Thyroid gland (tissue), 4 donors: Measurements from ENCODE around the gene CDH4.

Experiments
- CTCF ChIP-seq, 6 experiments: fragments of 200-600 bp in 3 of 6; fragments of 450-650 bp in 3 of 6; sonication (generic) in 3 of 6; IDR thresholded peaks; one replicate each; pipeline ENCODE4 v1.5.1; 2016 to 2019; ENCODE audit warnings: antibody characterized with exemption in 6 of 6, mild to moderate bottlenecking in 2 of 6, inconsistent platforms in 1 of 6, moderate library complexity in 1 of 6
- POLR2A ChIP-seq, 2 donors: fragments of 450-650 bp; IDR thresholded peaks; one replicate each; pipeline ENCODE4 v1.6.1; 2017; ENCODE audit warnings: antibody characterized with exemption in 2 of 2, mild to moderate bottlenecking in 2 of 2, moderate library complexity in 1 of 2

- TF ChIP-seq POLR2A (IDR thresholded peaks at IDR 0.05), result no peak
- no peak for TF ChIP-seq CTCF (IDR thresholded peaks at IDR 0.05)
These were observed 128.5 kb downstream of the CDH4 start for GRCh38 chr20:61380545-61380915.
